ENCODE data around the gene PRUNE2.

DNA sequence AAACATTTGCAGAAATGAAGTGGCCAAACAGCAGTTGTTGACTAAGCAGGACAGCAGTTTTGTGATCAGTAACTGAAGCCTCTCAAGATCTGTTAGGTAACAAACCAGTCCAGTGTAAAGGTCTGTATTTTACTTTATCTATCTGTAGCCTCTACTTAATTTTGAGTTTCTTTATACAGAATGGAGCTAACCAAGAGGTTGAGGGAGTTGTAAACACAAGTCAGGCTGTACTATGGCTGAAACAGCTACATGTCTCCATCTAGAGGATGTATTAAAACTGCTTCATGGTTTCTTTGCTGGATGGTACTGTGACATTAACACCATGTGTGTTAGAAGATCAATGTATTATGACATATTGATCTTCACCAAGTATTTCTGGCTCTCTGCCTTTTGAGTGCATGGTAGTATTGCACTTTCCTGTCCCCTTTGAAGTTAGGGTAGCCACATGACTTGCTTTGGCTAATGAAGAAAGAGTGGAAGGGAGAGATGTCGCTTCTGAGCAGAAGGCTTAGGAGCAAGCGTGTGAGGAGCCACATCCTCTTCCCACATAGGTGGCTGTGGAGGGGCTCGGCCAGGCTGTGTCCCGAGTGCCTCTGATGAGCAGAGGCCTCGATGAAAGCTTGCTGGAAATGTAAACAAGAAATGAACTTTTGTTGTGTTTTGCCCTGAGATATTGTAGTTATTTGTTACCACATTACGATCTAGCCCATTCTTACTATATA, 247.2 kb downstream of the PRUNE2 start:
- TF ChIP-seq POLR2AphosphoS5 (IDR thresholded peaks at IDR 0.05) (no peak), POLR2A (IDR thresholded peaks at IDR 0.05) (no peak)
- TF ChIP-seq, protein P1, sequence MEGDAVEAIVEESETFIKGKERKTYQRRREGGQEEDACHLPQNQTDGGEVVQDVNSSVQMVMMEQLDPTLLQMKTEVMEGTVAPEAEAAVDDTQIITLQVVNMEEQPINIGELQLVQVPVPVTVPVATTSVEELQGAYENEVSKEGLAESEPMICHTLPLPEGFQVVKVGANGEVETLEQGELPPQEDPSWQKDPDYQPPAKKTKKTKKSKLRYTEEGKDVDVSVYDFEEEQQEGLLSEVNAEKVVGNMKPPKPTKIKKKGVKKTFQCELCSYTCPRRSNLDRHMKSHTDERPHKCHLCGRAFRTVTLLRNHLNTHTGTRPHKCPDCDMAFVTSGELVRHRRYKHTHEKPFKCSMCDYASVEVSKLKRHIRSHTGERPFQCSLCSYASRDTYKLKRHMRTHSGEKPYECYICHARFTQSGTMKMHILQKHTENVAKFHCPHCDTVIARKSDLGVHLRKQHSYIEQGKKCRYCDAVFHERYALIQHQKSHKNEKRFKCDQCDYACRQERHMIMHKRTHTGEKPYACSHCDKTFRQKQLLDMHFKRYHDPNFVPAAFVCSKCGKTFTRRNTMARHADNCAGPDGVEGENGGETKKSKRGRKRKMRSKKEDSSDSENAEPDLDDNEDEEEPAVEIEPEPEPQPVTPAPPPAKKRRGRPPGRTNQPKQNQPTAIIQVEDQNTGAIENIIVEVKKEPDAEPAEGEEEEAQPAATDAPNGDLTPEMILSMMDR (IDR thresholded peaks at IDR 0.05): peak; percentile 10 to 65 (median 54)

All from breast epithelium (tissue), 3 donors.